Left lung (tissue), 10 donors: ENCODE measurements around the gene PRM1. TPM values are rescaled to one million over a fixed set of nuclear protein-coding genes. Genes with fewer than 3 reads are reported as not detected.

Experiments
- ATAC-seq: fragments of 200-7000 bp; cut with Tn5 transposase; one replicate; pipeline ENCODE4 v1.9.1; 2020; ENCODE audit warnings: moderate library complexity
- DNase-seq, 4 donors: peaks; one replicate each; pipeline ENCODE4 v3.0.0-alpha.2; 2013 to 2020
- H3K27ac ChIP-seq, 2 donors: fragments of 200-600 bp; sonication (generic) in 1 of 2; one replicate each; pipeline versions ENCODE4 v1.5.0 to v1.8.0; 2020 to 2021
- H3K27me3 ChIP-seq, 2 donors: fragments of 200-600 bp; sonication (generic) in 1 of 2; one replicate each; pipeline versions ENCODE4 v1.5.0 to v1.8.0; 2020 to 2021
- H3K36me3 ChIP-seq, 2 donors: fragments of 200-600 bp; sonication (generic) in 1 of 2; one replicate each; pipeline versions ENCODE4 v1.5.0 to v1.8.0; 2020 to 2021
- H3K4me1 ChIP-seq, 2 donors: fragments of 200-600 bp; one replicate each; pipeline ENCODE4 v1.8.0; 2021
- H3K4me3 ChIP-seq, 2 donors: fragments of 200-600 bp; sonication (generic) in 1 of 2; one replicate each; pipeline versions ENCODE4 v1.5.0 to v1.8.0; 2020 to 2021; ENCODE audit warnings: mild to moderate bottlenecking in 1 of 2
- H3K9me3 ChIP-seq, 2 donors: fragments of 200-600 bp; sonication (generic) in 1 of 2; one replicate each; pipeline versions ENCODE4 v1.5.0 to v1.8.0; 2020 to 2021
- intact Hi-C, 2 donors: fragments of 100-400 bp; cut with DNase I; formaldehyde crosslinking; loops; one replicate each; pipeline versions ENCODE4 v1.11.2 to v1.14.2; 2022
- polyA plus RNA-seq, 6 donors: library from polyadenylated mRNA; unstranded; fragments of 120-200 nt; gene quantifications; one replicate each; pipeline ENCODE4 v1.2.1, GENCODE V29; 2013; ENCODE audit not compliant: insufficient read length in 6 of 6
- total RNA-seq, 2 donors: library from RNA; stranded (reverse); fragmentation: NEBNext Ultra II Directional; extraction: Animal tissue kit (Norgen Biotek cat#: 25700); gene quantifications; one replicate each; pipeline ENCODE4 v1.2.1, GENCODE V29; 2021
- TF ChIP-seq, protein P1 (sequence below), 2 donors: fragments of 200-600 bp; sonication (generic) in 1 of 2; IDR thresholded peaks; one replicate each; pipeline versions ENCODE4 v1.5.0 to v1.8.0; 2021; ENCODE audit warnings: antibody characterized with exemption in 2 of 2
- donor health status: DM: no; HTN: yes; CAD: no.
- donor health status: DM: no; HTN: no; CAD: no.

The PRM1 gene
- total and polyA plus RNA-seq, 8 donors, result 0.44 TPM; not detected in 7

DNA sequence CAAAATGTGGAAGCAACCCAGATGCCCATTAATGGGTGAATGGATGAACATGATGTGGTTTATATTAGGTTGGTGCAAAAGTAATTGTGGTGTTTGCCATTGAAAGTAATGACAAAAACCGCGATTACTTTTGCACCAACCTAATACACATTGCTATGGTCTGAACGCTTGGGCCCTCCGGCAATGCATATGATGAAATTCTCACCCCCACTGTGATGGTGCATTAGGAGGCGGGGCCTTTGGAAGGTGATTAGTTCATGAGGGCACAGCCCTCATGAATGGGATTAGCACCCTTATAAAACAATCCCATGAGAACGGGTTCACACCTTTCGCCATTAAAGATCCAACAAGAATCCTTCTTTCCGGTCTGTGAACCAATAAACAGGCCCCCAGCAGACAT, 25.3 kb upstream of the PRM1 start:
- TF ChIP-seq, protein P1, sequence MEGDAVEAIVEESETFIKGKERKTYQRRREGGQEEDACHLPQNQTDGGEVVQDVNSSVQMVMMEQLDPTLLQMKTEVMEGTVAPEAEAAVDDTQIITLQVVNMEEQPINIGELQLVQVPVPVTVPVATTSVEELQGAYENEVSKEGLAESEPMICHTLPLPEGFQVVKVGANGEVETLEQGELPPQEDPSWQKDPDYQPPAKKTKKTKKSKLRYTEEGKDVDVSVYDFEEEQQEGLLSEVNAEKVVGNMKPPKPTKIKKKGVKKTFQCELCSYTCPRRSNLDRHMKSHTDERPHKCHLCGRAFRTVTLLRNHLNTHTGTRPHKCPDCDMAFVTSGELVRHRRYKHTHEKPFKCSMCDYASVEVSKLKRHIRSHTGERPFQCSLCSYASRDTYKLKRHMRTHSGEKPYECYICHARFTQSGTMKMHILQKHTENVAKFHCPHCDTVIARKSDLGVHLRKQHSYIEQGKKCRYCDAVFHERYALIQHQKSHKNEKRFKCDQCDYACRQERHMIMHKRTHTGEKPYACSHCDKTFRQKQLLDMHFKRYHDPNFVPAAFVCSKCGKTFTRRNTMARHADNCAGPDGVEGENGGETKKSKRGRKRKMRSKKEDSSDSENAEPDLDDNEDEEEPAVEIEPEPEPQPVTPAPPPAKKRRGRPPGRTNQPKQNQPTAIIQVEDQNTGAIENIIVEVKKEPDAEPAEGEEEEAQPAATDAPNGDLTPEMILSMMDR (IDR thresholded peaks at IDR 0.05), result no peak
- peaks cover 4 to 50% of the 10 kb centered on the region in 2 donors for H3K4me1 ChIP-seq
- intact Hi-C loops, result no loop called here
- no peak for DNase-seq
- peak overlapping the region in 1 of 2 donors; percentile 75 for H3K27ac ChIP-seq
- no peak for ATAC-seq
- H3K36me3 ChIP-seq, result no peaks in the 10 kb centered on the region
- no peak overlapping the region for H3K4me3 ChIP-seq
- H3K27me3 ChIP-seq, result no peaks in the 10 kb centered on the region
- H3K9me3 ChIP-seq, result no peaks in the 10 kb centered on the region

DNA sequence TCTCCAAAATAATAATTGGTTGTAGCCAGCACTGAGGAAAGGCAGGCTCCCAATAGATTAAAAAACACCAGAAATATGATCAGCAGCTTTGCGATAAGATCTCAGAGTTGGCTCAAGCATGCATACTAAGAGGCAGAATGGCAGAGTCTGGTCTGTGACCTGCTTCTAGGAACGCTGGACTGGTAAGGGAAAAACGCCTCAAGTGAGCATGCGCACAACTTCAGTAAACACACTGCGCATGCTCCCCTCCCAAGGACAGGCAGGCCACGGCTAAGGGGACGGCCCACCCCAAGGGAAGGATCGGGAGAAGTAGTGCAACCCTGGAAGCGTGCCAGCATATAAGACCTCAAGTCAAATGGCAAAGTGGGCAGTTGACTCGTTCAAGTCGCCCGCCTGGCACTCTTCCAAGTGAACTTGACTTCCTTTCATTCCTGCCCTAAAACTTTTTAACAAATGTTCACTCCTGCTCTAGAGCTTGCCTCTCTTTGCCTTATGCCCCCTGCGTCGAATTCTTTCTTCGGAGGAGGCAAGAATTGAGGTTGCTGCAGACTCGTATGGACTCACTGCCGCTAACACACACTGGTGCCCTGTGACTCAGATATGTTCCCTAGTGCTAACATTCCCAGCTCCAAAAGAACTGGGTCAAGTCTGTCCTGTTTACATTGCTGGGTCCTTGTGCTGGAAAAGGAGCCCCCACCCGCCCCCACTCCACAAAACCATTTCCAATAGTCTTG, 22.4 kb upstream of the PRM1 start:
- TF ChIP-seq, protein P1 (IDR thresholded peaks at IDR 0.05), result no peak
- no peaks in the 10 kb centered on the region for H3K36me3 ChIP-seq
- peak; percentile 78 for ATAC-seq
- no peaks in the 10 kb centered on the region for H3K27me3 ChIP-seq
- H3K4me3 ChIP-seq, result no peak overlapping the region
- no peaks in the 10 kb centered on the region for H3K9me3 ChIP-seq
- peak overlapping the region; percentile 55 to 71 for H3K27ac ChIP-seq
- peaks cover 4 to 22% of the 10 kb centered on the region in 2 donors for H3K4me1 ChIP-seq
- peak in 2 of 4 donors; percentile 58 to 81 for DNase-seq
- intact Hi-C loops, result no loop called here

DNA sequence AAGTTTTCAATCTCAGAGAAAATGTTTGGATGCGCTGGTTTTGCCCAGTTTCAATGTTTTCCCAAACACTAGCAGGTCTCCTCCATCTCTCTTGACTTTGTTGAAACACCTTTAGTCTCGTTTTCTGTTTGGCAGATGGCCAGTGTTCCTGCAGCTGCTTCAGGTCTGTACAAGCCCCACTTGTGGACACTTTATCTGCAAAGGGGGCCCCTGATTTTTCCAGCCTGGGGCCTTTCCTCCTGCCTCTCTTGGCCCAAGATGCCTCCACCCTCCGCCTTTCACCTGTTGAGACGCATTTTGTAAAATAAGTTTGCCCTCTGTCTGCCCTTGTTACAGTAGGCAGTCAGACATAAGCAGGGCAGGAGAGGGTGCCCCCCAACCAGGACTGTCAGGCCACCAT, 21.8 kb upstream of the PRM1 start:
- intact Hi-C loops, result no loop called here
- H3K4me3 ChIP-seq, result no peak overlapping the region
- TF ChIP-seq, protein P1 (IDR thresholded peaks at IDR 0.05), result no peak
- no peaks in the 10 kb centered on the region for H3K9me3 ChIP-seq
- no peaks in the 10 kb centered on the region for H3K36me3 ChIP-seq
- H3K27ac ChIP-seq, result peak overlapping the region; percentile 55 to 71
- peak; percentile 10 for ATAC-seq
- no peaks in the 10 kb centered on the region for H3K27me3 ChIP-seq
- peaks cover 2 to 22% of the 10 kb centered on the region in 2 donors for H3K4me1 ChIP-seq
- DNase-seq, result peak in 1 of 4 donors; percentile 81

DNA sequence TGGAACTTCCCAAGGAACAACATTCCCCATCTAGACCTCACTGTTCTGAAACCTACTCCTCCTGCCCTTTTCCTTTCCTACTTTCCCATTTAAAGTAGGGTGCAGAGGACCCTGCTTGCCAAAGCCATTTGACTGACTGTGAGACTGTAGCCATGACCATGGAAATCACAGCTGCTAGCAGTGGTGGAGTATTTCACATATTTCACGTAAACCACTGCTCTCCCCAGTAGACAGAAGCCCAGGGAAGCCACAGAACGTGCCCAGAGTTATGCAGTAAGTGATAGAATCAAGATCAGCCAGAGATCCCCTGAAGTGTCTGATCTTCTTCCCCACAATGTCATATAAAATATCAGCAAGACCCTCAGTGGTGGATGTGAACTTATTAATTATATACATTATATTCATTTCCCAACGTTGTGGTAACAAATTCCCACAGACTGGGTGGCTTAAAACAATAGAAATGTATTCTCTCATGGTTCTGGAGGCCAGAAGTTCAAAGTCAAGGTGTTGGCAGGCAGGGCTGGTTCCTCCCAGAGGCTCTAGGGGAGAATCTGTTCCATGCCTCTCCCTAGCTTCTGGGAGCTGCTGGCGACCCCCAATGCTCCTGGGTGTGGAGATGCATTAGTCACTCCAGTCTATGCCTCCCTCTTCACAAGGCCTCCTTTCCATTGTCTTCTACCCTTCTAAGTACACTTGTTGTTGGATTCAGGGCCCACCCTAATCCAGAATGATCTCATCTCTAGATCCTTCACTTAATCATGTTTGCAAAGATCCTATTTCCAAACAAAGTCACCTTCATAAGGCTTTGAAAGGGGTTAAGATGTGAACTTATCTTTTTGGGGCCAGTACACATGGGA, 20.7 kb upstream of the PRM1 start:
- Histone ChIP-seq H3K9me3 (no peaks in the 10 kb centered on the region), H3K4me1 (peaks cover 12 to 26% of the 10 kb centered on the region in 2 donors), H3K4me3 (no peak overlapping the region), H3K36me3 (no peaks in the 10 kb centered on the region), H3K27ac (no peak overlapping the region), H3K27me3 (no peaks in the 10 kb centered on the region)
- DNase-seq (no peak), ATAC-seq (no peak)
- intact Hi-C loops, result no loop called here
- TF ChIP-seq, protein P1 (IDR thresholded peaks at IDR 0.05), result no peak

DNA sequence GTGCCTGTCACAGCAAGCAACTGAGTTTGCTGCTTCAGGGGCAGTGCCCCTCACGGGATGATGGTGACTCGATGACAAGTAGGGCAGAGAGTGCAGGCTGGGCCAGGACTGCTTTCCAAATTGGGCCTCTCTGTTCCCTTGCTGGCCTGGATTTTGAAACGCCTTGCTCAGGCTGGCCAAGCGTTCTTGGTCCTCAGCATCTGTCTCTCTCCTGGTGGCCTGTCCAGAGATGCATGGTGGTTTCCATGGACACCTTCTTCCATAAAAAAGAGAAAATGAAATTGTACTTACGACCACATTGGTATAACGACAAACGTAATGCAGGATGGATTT, 19.4 kb upstream of the PRM1 start:
- no peak for ATAC-seq
- intact Hi-C loops, result no loop called here
- TF ChIP-seq, protein P1 (IDR thresholded peaks at IDR 0.05), result no peak
- Histone ChIP-seq H3K27ac (no peak overlapping the region), H3K36me3 (no peaks in the 10 kb centered on the region), H3K4me3 (no peak overlapping the region), H3K27me3 (no peaks in the 10 kb centered on the region), H3K9me3 (no peaks in the 10 kb centered on the region), H3K4me1 (peaks cover 19 to 29% of the 10 kb centered on the region in 2 donors)
- no peak for DNase-seq
